ENCODE results near the gene SFMBT2.

DNA sequence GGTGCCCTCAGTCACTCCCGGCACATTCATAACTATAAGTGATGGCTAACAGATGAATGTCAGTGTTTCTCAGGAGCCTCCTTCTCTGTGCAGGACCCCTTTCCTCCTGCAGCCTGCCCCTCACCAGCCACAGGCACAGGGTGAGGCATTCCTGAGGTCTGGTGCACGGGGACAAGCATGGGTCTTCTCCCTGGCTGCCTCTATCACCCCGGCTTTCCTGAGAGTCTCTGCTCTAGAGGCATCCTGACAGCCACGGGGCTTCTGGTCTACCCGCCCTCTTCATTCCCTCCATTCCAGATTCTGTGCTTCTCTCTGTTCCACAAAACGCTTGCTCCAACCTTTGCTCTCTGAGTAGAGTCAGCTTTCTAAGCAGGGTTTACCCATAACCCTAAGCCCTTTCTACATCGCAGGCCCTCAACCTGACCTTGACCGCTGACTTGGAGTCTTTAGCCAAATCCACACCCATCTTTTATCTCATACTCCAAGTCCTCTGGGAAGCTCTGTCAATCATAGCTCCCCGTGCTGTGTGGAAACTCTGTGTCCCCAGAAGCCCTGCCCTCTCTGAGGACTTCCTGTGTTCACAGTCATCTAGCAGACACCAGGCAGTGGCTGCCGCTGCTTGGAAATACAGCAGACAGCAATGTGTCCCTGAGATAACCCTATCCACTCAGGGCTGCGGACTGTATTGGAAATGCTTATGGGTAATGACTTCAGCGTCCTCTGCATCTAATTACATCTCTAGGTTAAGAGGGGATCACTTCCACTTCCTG, 159.0 kb downstream of the SFMBT2 start:
- TF ChIP-seq EZH2 (IDR thresholded peaks at IDR 0.05) (no peak), POLR2AphosphoS5 (IDR thresholded peaks at IDR 0.05; ENCODE audit: borderline replicate concordance, low read depth, low read length) (no peak), FOXP2 (optimal IDR thresholded peaks at IDR 0.05; ENCODE audit: control extremely low read depth, extremely low read length, insufficient read depth) (no peak)

All from SK-N-MC (cell line).